ENCODE measurements around the gene IL3RA.
"Not testable (repeated sequence)": the region's sequence is repeated elsewhere in the genome, so short reads cannot be mapped to it uniquely, and the experiment has no call there.

IL3RA gene

DNA sequence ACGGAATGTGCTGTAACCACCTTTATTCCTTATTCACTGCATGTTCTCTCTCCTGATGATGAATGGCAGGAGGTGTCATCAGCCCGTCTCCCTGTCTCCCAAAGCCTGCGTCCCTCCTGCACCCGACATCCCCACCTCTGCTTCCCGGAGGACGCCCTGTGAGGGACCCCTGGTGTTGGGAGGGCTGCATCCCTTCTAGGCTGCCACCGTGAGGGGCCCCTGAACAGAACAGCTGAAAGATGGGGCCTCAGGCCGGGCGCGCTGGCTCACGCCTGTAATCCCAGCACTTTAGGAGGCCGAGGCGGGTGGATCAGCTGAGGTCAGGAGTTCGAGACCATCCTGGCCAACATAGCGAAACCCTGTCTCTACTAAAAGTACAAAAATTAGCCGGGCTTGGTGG lies 89.7 kb downstream of the IL3RA start:
- not testable (repeated sequence) for DNase-seq

DNA sequence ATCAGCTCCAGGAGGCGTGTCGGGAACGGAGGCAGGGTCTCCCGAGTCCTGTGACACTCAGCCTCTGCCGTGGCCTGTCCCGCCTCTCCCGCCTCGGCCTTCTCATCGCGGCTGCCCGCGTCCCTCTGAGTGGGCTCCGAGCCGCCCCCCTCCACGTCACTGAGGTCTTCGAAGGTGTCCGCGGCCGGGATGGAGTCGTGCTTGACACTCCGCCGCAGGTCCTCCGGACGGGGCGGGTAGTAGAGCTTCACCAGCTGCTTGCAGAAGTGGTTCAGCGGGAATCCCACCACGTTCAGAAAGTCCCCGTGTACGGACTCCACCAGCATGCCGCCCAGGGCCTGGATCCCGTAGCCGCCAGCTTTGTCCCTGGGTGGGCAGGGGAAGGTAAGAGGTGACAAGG lies 91.2 kb downstream of the IL3RA start:
- DNase-seq = no peak

DNA sequence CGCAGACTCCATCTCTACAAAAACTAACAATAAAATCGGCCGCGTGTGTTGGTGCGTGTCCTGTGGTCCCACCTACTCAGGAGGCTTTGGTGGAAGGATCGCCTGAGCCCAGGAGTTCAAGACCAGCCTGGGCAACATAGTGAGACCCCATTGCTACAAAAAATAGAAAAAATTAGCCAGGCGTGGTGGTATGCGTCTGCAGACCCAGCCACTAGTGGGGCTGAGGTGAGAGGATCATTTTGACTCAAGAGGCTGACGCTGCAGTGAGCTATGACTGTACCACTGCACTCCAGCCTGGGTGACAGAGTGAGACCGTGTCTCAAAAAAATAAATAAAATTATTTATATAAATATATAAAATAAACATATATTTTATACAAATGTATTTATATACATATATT lies 93.9 kb downstream of the IL3RA start:
- no peak for DNase-seq

All from 8988T (cell line).